NCI-H226 (cell line): ENCODE measurements around the gene BANP.
"Not testable (repeated sequence)": the region's sequence is repeated elsewhere in the genome, so short reads cannot be mapped to it uniquely, and the experiment has no call there.

ENCODE experiments used
- DNase-seq: peaks from one replicate; pipeline ENCODE4 v3.0.0-alpha.2; 2015

Gene BANP

DNA sequence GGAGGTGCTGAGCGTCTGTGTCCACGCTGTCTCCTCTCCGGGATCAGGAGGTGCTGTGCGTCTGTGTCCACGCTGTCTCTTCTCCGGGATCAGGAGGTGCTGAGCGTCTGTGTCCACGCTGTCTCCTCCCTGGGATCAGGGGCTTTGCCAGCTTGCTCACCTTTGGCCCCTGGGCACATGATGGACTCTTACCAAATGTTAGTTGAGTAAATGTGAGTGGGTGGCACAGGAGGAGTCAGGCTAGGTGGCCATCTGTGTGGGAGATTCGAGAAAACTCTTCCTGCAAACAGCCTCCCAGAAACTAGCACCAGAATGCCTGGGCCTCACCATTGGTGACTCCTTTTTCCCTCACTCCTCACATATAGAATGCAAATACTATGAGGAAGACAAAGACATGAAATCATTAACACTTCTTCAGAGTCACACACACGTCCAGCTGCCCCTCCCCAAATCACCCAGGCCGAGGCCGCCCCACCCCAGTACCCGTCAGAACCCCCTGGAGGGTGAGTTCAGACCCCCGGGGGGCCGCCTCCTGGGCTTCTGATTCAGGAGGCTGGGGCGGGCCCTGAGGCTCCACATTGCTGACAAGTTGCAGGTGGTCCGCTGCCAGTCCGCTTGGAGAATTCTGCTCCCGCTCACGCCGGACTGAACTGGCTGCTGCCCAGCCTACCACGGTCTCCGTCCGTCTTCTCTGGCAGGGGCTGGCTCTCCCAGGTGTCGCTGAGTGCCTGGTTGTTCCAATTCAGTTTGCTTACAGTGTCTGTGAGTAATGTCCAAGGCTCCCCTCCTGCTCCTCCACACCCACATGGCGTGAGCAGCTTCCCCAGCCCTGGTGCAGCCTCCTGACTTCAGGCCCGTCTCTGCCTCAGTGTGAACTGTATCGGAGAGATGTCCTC, 158.7 kb downstream of the BANP start:
- not testable (repeated sequence) for DNase-seq

DNA sequence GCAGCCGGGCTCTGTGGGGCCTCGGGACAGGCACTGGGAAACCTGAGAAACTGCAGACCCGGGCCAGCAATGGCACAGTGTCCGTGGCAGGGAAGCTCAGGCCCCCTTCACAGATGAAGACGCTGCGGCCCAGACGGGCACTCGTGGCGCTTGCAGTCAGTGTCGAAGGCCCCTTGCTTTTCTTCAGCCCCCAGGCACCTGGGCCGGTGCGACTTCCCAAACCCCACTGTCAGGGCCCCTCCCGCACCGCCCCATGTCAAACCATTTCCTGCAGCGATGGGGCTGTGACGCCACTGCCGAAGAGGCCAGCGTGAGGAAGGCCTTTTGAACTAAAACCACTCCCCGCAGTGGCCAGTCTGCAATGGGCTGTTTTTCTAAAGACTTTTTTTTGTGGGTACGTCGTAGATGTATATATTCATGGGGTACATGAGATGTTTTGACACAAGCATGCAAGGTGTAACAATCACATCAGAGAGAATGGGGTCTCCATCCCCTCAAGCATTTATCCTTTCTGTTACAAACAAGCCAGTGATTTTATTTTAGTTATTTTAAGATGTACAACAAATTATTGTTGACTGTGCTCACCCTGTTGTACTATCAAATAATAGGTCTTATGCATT, 159.8 kb downstream of the BANP start:
- DNase-seq: not testable (repeated sequence)

DNA sequence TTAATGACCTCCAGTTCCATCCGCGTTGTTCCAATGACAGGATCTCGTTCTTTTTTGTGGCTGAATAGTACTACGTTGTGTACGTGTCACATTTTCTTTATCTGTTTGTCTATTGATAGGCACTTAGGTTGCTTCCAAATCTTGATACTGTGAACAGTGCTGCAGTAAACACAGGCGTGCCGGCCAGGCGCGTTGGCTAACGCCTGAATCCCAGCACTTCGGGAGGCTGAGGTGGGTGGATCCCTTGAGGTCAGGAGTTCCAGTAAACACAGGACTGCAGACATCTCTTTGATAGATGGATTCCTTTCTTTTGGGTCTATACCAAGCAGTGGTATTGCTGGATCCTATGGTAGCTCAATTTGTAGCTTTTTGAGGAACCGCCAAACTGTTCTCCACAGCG, 160.7 kb downstream of the BANP start:
- DNase-seq: not testable (repeated sequence)

DNA sequence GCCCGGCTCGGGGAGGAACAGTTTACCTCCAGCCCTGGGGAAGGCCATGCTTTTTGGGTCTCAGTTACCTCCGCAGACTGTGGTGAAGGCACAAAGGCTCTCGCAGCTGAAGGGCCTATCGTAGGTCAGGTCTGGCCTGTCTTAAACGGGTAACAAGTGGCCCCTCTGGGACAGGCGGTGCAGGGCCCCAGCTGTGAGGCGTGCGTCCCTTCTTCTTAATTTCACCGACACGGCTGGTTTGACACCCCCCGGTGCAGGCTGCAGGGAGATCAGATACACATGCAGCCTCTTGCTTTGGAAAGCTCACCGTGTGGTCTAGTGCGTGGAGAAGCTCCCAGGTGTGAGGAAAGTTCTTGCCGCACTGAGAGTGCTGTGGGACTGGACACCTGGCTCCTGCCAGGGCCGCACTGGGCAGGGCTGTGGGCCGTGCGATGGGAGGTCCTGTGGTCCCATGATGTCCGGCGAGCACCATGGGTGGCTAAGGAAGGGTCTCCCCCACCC, 162.4 kb downstream of the BANP start:
- DNase-seq: no peak

DNA sequence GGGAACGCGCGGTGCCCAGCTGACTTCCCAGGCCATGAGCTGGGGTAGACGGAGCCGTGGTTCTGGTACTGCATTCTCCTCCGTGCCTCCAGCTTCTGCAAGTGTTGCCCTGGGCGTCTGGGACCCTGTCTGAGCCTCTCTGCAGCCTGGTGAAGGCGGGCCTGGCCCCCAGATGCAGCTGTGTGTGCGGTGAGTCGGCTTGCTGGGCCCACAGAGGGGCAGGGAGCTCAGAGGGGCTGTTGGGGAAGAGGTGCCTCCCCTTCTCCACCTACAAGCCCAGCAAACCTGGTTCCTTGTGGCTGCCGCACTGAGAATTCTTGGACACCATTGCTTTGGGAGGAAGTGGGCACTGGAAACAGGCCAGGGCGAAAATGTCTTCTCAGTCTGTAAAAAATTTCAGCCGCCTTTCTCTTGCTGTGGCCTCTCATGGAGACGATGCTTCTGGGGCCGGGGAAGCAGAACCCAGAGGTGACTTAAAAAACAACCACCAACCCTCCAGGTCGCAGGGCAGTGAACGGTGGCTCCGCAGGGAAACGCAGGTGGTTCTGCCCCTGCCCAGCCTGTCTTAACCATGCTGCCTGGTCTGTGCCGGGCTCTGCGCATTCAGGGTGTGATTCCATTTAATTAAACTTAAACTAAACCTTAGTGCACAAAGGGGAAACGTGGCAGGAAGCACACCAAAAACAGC, 163.5 kb downstream of the BANP start:
- not testable (repeated sequence) for DNase-seq

DNA sequence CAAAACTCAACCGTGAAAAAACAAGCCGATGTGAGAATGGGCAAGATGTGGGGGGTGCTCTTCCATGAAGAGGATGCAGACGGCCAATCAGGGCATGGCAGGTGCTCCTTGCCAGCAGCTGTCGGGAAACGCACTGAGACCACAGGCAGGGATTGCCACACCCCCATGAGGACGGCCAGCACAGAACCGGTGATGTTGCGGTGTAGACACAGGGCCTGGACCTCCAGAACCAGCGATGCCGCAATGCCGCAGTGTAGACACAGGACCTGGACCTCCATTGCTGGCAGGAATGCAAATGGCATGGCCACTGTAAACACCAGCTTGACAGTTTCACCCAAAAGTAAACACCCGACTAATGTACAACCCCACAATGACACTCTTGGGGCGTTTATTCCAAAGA, 164.9 kb downstream of the BANP start:
- DNase-seq: no peak

DNA sequence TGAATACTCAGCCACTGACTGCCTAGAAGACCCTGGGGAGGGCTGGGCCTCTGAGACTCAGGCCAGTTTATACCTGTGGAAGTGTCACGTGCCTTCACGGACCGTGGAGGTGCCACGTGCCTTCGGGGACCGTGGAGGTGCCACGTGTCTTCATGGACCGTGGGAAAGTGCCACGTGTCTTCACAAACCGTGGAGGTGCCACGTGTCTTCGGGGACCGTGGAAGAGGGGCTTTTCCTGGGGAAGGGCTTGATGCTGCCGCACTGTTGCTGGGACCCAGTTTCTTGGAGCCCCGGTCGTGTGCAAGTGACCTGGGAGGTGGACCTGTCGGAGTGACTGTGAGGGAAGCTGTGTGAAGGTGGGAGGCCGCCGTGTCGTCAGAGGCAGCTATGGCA, 166.2 kb downstream of the BANP start:
- no peak for DNase-seq

DNA sequence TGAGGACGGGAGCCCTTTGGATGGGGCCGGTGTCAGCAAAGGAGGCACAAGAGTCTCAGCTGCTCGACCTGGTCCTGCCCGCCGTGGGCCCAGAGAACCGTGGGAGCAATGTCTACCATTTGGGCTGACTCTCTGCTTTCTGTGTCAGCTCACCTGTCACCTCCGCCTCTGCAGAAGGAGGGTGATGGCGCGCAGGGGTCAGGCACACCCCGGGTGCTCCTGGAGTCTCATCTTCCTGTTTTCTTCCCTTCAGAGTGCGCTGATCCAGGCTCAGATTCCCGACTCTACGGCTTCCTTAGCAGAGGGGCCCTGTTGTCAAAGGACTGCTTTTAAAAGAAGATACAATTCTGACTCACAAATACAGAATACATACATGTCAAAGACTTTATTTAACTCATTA, 167.1 kb downstream of the BANP start:
- no peak for DNase-seq

DNA sequence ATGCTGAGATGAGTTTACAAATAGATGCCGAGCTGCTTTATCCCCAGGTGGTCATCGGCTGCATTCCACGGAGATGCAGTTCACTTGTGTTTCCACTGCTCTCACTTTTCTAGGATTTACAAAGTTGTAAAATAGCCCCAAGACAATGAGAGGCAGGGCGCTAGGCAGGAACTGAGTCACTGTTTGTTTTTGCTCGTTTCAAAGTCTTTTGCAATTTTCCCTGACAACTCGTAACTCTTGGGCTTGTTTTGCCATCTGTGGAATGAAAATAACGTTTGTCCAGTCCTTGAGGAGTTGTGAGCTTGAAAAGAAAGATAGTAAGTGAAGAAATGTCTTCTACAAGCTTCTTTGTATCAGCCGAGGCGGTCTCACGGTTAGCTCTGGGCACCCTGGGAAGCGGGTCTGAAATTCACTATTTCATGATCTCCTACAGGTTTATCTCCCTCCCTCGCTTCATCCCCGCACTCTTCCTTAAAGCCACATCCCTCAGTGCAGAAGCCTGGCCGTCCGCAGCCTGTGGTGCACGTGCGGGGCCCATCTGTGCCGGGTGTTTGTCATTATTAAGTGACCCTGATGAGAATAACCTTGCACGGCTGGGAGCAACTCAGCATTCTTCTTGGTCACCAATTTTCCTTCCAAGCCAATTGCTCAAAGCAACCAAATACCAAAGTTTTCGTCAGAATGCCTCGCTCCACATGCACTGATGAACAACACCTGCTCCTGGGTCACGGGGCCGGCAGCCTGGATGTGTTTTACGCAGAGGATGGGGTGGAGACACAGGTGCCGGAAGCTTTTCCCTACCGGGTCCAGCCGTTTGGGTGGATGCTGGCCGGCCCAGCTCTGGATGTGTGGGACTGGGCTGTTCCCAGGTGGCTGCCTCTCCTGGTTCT, 167.9 kb downstream of the BANP start:
- peak; percentile 82 for DNase-seq

DNA sequence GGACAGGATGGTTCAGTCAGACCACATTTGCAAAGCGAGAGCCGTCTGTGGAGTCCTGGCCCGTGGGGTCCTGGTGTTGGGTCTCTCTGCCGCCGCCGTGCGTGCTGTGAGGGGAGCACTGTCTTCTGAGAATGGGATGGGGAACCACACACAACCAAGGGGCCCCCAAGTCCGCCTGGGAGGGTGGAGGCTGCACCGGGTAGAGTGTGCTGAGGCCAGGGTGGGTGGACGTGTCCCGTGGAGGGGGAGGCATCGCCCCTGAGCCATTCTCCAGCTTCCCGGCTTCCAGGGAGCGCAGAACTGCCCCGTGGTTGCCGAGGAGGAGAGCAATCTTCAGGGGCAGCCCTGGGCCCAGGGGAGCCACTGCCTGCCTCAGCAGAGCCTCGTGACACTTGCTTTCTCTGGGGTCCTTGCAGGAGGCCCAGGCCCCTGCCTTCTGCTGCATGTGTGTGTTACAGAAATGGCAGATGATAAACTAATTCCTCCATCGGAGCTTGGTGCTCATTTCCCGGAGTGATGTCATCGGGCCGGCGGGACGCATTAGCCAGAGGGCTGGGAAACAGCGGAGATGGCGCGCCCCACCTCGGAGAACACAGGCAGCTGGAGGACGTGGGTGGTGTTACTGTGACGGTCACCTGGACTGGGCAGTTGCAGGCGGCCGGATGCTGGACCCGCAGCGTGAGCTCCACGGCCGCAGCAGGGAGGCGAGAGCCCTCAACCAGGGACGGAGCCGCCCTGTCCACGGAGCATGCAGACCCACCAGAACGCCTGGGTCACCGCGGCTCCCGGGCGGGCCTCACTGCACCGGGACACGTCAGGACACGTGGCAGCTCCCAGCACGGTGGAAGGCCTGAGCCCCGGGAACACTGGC, 168.9 kb downstream of the BANP start:
- DNase-seq: not testable (repeated sequence)

DNA sequence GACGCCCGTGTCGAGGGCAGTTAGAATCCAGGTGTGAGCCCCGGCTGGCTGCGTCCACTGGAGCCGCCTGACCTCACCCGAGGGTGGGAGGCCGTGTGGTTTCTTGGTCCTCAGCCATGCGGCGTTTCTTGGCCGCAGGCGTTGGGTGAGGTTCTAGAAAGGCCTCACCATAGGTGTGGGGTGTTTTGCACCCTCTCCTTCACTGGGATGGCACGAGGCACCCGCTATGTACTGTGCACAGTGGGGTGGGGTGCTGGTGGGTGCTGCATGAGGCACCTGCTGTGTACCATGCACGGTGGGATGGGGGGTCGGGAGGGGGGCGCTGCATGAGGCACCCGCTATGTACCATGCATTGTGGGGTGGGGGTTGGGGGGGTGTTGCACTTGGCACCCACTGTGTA, 169.6 kb downstream of the BANP start:
- no peak for DNase-seq

DNA sequence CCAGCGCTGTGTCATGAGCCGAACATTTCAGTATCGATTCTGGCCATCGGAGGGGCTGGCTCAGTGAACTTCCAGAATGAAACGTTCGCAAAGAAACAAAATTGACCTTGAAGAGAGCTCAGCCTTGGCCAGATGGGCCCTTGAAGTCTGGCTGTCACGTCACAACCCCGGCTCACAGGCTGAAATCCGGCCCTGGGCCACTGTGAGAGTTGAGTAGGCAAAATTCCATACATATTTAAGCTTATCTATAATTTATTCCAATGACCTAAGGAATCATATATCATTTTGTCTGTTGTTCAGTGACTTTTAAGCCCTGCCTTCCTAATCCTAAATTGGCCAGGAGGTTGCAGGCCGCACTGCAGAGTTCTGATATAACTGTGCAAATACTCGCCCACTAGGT, 170.2 kb downstream of the BANP start:
- not testable (repeated sequence) for DNase-seq

DNA sequence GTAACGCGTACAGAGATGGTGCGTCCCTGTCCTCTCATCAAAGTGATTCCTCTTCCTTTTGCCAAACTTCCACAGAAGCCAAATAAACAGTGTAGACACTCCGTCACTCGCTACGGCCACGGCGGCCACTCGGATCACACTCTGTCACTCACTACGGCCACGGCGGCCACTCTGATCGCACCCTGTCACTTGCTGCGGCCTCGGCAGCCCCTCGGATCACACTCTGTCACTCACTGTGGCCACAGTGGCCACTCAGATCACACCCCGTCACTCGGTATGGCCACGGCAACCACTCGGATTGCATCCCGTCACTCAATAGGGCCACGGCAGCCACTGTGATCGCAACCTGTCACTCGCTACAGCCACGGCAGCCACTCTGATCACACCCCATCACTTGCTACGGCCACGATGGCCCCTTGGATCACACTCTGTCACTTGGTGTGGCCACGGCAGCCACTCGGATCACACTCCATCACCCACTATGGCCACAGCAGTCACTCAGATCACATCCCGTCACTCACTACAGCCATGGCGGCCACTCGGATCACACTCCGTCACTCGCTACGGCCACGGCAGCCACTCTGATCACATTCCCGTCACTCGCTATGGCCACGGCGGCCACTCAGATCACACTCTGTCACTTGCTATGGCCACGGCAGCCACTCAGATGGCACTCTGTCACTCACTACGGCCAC, 170.8 kb downstream of the BANP start:
- DNase-seq: no peak
